Measurements from ENCODE around the gene WASF2.

GRCh38 chr1:27383039-27383605 lies 106.8 kb downstream of the WASF2 start, which contains the start of gene CD164L2:
- TF ChIP-seq GATA2 (IDR thresholded peaks at IDR 0.05; ENCODE audit: low read depth, low read length) (no peak), GATA3 (IDR thresholded peaks at IDR 0.05; ENCODE audit: low read depth, low read length) (no peak)
